Activated T-helper 1 cell treated with anti-CD3 and anti-CD28 coated beads, Interleukin-12 subunit alpha, Interleukin-12 subunit beta, Interleukin-2, Interleukin-4 antibody, amounts not matched to agents 30 ng/mL and 10 ng/mL and 1 ng/mL, durations not matched to agents 14 hours and 24 hours and 36 hours (primary cell): ENCODE results near the gene MMP7. TPM values are rescaled to one million over a fixed set of nuclear protein-coding genes. Genes with fewer than 3 reads are reported as not detected.
A peak's percentile ranks its signal among the peaks of the same experiment; 100 is the strongest.

Source experiments
- DNase-seq: peaks from one replicate; pipeline ENCODE4 v3.0.0; 2021; ENCODE audit warnings: low spot score
- H3K27ac Mint-ChIP-seq: one replicate; pipeline ENCODE4 v1.8.0; 2021; ENCODE audit warnings: mild to moderate bottlenecking, mixed read lengths
- H3K27me3 Mint-ChIP-seq: one replicate; pipeline ENCODE4 v1.8.0; 2022; ENCODE audit warnings: mild to moderate bottlenecking, moderate library complexity, mixed read lengths; ENCODE audit not compliant: insufficient read depth
- H3K36me3 Mint-ChIP-seq: one replicate; pipeline ENCODE4 v1.8.0; 2021; ENCODE audit warnings: low read depth, mixed read lengths
- H3K4me1 Mint-ChIP-seq: one replicate; pipeline ENCODE4 v1.8.0; 2021; ENCODE audit warnings: low read depth, mixed read lengths
- H3K4me3 Mint-ChIP-seq: one replicate; pipeline ENCODE4 v1.8.0; 2021; ENCODE audit warnings: mild to moderate bottlenecking, moderate library complexity, mixed read lengths
- H3K9me3 Mint-ChIP-seq: one replicate; pipeline ENCODE4 v1.8.0; 2021; ENCODE audit warnings: mixed read lengths
- intact Hi-C: fragments of 100-400 bp; cut with micrococcal nuclease; formaldehyde crosslinking; loops from one replicate; pipeline ENCODE4 v1.15.1; 2024
- total RNA-seq: library from RNA; stranded (reverse); gene quantifications from 2 replicates; pipeline ENCODE4 v1.2.3, GENCODE V29; 2022

The MMP7 gene
- total RNA-seq, 1 donor from 2014 or later, result not detected

GRCh38 chr11:102500829-102501228, 29.7 kb downstream of the MMP7 start:
- Mint-ChIP-seq H3K27ac (no peak overlapping the region), H3K9me3 (no peaks in the 10 kb centered on the region), H3K36me3 (no peaks in the 10 kb centered on the region), H3K4me3 (no peak overlapping the region), H3K27me3 (peaks cover 21% of the 10 kb centered on the region), H3K4me1 (peaks cover under 1% of the 10 kb centered on the region)
- DNase-seq, result no peak
- intact Hi-C loops, result no loop called here

DNA sequence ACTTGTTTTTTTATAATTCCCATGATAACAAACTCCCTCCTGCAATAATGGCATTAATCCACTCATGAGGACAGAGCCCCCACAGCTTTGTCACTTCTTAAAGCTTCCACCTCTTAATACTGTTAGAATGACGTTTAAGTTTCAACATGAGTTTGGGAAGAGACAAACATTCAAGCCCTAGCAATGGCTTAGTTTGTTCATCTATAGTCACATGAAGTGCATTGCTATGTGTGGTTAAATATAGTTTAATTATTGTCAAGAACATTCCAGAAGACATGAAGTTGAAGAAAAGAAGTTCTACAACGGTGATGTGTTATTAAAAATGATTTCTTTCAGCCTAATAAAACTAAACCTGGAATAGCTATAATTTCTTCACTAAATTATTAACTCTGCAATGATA, 30.6 kb downstream of the MMP7 start:
- peaks cover 10% of the 10 kb centered on the region for H3K4me1 Mint-ChIP-seq
- no peaks in the 10 kb centered on the region for H3K9me3 Mint-ChIP-seq
- peaks cover 17% of the 10 kb centered on the region for H3K27me3 Mint-ChIP-seq
- DNase-seq, result no peak
- intact Hi-C loops, result no loop called here
- no peaks in the 10 kb centered on the region for H3K36me3 Mint-ChIP-seq
- no peak overlapping the region for H3K27ac Mint-ChIP-seq
- no peak overlapping the region for H3K4me3 Mint-ChIP-seq

DNA sequence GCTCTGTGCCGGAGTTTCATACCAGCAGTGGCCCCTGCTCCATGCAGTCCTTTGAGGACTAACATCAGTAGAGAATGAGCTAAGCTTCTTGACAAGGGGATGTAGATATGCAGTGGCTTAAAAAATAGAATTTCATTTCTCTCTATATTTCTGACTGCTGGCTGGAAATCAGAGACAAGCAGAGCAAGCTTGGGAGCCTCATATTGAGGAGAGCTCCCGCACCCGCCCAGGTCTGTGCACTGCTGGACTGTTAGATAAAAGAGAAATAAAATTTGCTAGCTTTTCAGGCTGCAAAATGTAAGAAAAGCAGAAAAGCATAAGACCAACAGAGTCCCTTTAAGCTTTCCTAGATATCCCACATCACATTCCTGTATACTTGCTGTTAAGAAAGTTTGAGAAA, 31.4 kb downstream of the MMP7 start:
- no peak overlapping the region for H3K27ac Mint-ChIP-seq
- intact Hi-C loops, result no loop called here
- H3K27me3 Mint-ChIP-seq, result peaks cover 17% of the 10 kb centered on the region
- no peak for DNase-seq
- H3K4me1 Mint-ChIP-seq, result peaks cover 12% of the 10 kb centered on the region
- no peaks in the 10 kb centered on the region for H3K36me3 Mint-ChIP-seq
- H3K4me3 Mint-ChIP-seq, result no peak overlapping the region
- no peaks in the 10 kb centered on the region for H3K9me3 Mint-ChIP-seq

DNA sequence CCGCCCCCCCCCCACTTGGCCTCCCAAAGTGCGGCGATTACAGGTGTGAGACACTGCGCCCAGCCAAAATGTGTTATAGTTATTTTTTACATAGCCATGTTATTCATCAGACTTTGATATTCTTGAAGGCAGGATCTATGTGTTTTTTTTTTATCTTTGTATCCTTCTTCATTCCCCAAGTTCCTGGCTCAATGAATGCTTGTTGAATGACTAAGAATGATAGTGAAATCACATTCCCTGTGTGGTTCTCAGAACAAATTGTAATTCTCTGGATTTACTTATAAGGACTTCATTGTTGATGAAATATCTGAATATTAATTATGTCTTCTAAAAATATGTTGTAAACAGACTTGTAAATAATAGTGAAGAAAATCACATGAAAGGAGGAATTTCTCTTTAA, 33.5 kb downstream of the MMP7 start:
- H3K4me3 Mint-ChIP-seq, result no peak overlapping the region
- intact Hi-C loops, result no loop called here

GRCh38 chr11:102495161-102496042, 35.1 kb downstream of the MMP7 start:
- Mint-ChIP-seq H3K9me3 (no peaks in the 10 kb centered on the region), H3K27ac (no peak overlapping the region), H3K4me3 (no peak overlapping the region)

More for the DNA sequence above, 33.5 kb downstream of the MMP7 start:
- Mint-ChIP-seq H3K27me3 (peaks cover 14% of the 10 kb centered on the region), H3K36me3 (no peaks in the 10 kb centered on the region), H3K9me3 (no peaks in the 10 kb centered on the region), H3K4me1 (peaks cover 20% of the 10 kb centered on the region), H3K27ac (no peak overlapping the region)
- no peak for DNase-seq

DNA sequence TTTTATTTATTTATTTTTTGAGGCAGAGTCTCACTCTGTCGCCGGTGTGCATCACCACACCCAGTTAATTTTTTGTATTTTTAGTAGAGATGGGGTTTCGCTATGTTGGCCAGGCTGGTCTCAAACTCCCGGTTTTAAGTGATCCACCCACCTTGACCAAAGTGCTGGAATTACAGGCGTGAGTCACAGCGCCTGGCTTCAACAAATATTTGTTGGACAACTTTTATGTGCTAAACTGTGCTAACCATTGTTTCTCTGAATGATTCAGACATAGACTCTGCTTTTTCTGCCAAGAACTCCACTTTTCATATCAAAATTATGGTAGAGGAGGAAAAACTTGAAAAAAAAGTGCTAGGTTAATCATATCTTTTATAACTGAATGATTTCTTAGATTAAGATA, 36.3 kb downstream of the MMP7 start:
- H3K4me3 Mint-ChIP-seq, result no peak overlapping the region
- peaks cover 2% of the 10 kb centered on the region for H3K27me3 Mint-ChIP-seq
- no peaks in the 10 kb centered on the region for H3K36me3 Mint-ChIP-seq
- no peak overlapping the region for H3K27ac Mint-ChIP-seq
- no peak for DNase-seq
- H3K4me1 Mint-ChIP-seq, result peaks cover 38% of the 10 kb centered on the region
- H3K9me3 Mint-ChIP-seq, result no peaks in the 10 kb centered on the region
- intact Hi-C loops, result loop anchor here (2.0 kb wide), 1 partner anchor 77 kb away; no protein-coding TSS in a partner anchor

More at GRCh38 chr11:102495161-102496042, 35.1 kb downstream of the MMP7 start:
- peaks cover 2% of the 10 kb centered on the region for H3K27me3 Mint-ChIP-seq
- no peaks in the 10 kb centered on the region for H3K36me3 Mint-ChIP-seq
- DNase-seq, result peak; percentile 18
- intact Hi-C loops, result loop anchor here (1.0 to 2.0 kb wide), 11 partner anchors 19 to 207 kb away; partner anchors contain the start of genes BIRC2 and BIRC3
- H3K4me1 Mint-ChIP-seq, result peaks cover 30% of the 10 kb centered on the region

GRCh38 chr11:102493524-102493923, 37.0 kb downstream of the MMP7 start:
- no peak overlapping the region for H3K27ac Mint-ChIP-seq
- no peaks in the 10 kb centered on the region for H3K9me3 Mint-ChIP-seq
- intact Hi-C loops, result no loop called here
- no peaks in the 10 kb centered on the region for H3K36me3 Mint-ChIP-seq
- no peak overlapping the region for H3K4me3 Mint-ChIP-seq
- H3K4me1 Mint-ChIP-seq, result peaks cover 43% of the 10 kb centered on the region
- no peak for DNase-seq
- H3K27me3 Mint-ChIP-seq, result peaks cover 2% of the 10 kb centered on the region

- intact Hi-C loops, result no loop called here
- H3K9me3 Mint-ChIP-seq, result no peaks in the 10 kb centered on the region
- no peaks in the 10 kb centered on the region for H3K36me3 Mint-ChIP-seq
- no peak overlapping the region for H3K27ac Mint-ChIP-seq
- no peak for DNase-seq
- no peak overlapping the region for H3K4me3 Mint-ChIP-seq
- H3K4me1 Mint-ChIP-seq, result peaks cover 58% of the 10 kb centered on the region
- peaks cover 2% of the 10 kb centered on the region for H3K27me3 Mint-ChIP-seq
Measured at GRCh38 chr11:102491969-102492368, 38.6 kb downstream of the MMP7 start.

DNA sequence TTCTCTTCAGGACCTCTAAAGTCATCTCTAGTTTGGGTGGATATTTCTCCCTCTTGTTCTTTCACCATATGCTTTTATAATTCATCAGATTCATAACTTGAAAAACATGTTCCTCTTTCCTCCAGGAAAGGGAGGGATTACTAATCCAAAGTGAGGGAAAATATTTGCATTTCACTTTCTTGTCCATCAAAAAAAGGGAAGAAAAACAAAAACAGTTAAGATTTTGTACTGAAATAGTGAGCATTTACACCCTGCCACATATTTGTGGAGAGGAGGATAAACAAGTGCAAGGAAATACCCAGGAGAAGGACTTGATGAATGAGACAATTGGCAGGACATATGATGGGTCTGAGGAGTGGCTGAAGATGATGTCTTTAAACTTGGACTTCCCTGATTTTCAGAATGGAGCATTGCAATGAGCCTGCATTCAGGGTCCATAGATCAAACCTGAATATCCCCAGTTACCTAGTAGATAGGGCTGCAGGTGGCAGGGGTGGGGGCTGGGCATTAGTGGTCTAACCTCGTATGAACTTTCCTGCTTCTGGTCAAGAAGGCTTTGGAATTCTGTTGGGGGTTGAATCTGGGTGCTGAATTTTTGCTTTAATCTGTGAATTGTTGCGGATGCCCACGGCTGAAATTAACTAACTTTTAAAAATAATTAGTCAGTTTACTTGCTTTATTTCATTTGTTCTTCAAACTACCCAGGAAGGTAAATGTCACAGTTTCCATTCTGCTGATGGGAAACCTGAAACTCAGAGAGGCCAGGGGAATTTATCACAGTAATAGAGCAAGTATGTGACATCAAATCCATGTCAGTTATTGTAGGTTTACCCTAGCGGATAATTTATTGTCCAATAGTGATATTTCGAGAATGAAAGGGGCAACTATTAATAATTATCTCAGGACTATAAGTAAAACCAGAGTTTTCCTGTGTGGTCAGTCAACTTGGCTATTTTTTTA, 41.1 kb downstream of the MMP7 start:
- intact Hi-C loops, result loop anchor here (2.0 kb wide), 1 partner anchor 15 kb away; no protein-coding TSS in a partner anchor
- Mint-ChIP-seq H3K9me3 (no peaks in the 10 kb centered on the region), H3K4me1 (peaks cover 48% of the 10 kb centered on the region), H3K36me3 (no peaks in the 10 kb centered on the region), H3K27ac (no peak overlapping the region), H3K4me3 (no peak overlapping the region), H3K27me3 (peaks cover 1% of the 10 kb centered on the region)
- no peak for DNase-seq

DNA sequence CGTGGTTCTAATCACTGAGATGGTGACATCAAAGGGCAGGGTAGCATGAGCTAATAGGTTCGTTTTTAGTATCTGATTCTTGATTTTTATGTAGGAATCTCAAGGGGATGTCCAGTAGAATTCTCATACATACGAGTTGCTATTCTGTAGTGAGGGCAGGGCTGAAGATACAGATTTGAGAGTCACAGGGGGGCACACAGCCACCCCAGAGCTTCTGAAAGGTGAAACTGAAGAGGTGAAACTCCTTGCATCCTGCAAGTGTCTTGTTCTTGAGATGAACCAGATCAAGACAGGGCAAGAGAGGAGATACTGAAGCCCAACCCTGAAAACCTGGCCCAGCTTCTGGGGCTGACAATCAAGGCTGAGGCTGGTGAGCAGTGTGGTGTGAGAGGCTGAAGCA, 42.3 kb downstream of the MMP7 start:
- Mint-ChIP-seq H3K9me3 (no peaks in the 10 kb centered on the region), H3K4me3 (no peak overlapping the region), H3K27me3 (peaks cover 2% of the 10 kb centered on the region), H3K36me3 (no peaks in the 10 kb centered on the region), H3K27ac (no peak overlapping the region), H3K4me1 (peaks cover 48% of the 10 kb centered on the region)
- DNase-seq, result no peak
- intact Hi-C loops, result loop anchor here (2.0 kb wide), 1 partner anchor 13 kb away; no protein-coding TSS in a partner anchor

GRCh38 chr11:102487214-102487613, 43.3 kb downstream of the MMP7 start:
- no peak overlapping the region for H3K27ac Mint-ChIP-seq
- no peak overlapping the region for H3K4me3 Mint-ChIP-seq

GRCh38 chr11:102486584-102486983, 44.0 kb downstream of the MMP7 start:
- intact Hi-C loops, result no loop called here
- peaks cover 2% of the 10 kb centered on the region for H3K27me3 Mint-ChIP-seq
- H3K9me3 Mint-ChIP-seq, result no peaks in the 10 kb centered on the region
- no peak overlapping the region for H3K27ac Mint-ChIP-seq
- H3K36me3 Mint-ChIP-seq, result no peaks in the 10 kb centered on the region
- no peak for DNase-seq
- no peak overlapping the region for H3K4me3 Mint-ChIP-seq
- H3K4me1 Mint-ChIP-seq, result peaks cover 34% of the 10 kb centered on the region

More at GRCh38 chr11:102487214-102487613, 43.3 kb downstream of the MMP7 start:
- H3K36me3 Mint-ChIP-seq, result no peaks in the 10 kb centered on the region
- intact Hi-C loops, result no loop called here
- no peak for DNase-seq
- peaks cover 41% of the 10 kb centered on the region for H3K4me1 Mint-ChIP-seq
- H3K9me3 Mint-ChIP-seq, result no peaks in the 10 kb centered on the region
- H3K27me3 Mint-ChIP-seq, result peaks cover 2% of the 10 kb centered on the region
